Stimulated activated memory B cell treated with anti-CD40 and anti-IgM and Interleukin-4, amounts not matched to agents 10 μg/mL and 1 μg/mL and 100 μg/mL, for 72 hours (primary cell): ENCODE results near the gene C1orf21.

Experiments
- ATAC-seq: fragments of 150-1000 bp; cut with Tn5 transposase; 2 replicates; pipeline ENCODE4 v1.10.0; 2021
- H3K27ac Mint-ChIP-seq: one replicate; pipeline ENCODE4 v1.8.0; 2022; ENCODE audit warnings: mild to moderate bottlenecking, mixed read lengths
- H3K27me3 Mint-ChIP-seq: one replicate; pipeline ENCODE4 v1.8.0; 2022; ENCODE audit warnings: mixed read lengths
- H3K36me3 Mint-ChIP-seq: one replicate; pipeline ENCODE4 v1.8.0; 2022; ENCODE audit warnings: mixed read lengths
- H3K4me1 Mint-ChIP-seq: one replicate; pipeline ENCODE4 v1.8.0; 2022; ENCODE audit warnings: mixed read lengths
- H3K4me3 Mint-ChIP-seq: one replicate; pipeline ENCODE4 v1.8.0; 2022; ENCODE audit warnings: mild to moderate bottlenecking, moderate library complexity, mixed read lengths
- H3K9me3 Mint-ChIP-seq: one replicate; pipeline ENCODE4 v1.8.0; 2022; ENCODE audit warnings: mixed read lengths

C1orf21 gene

GRCh38 chr1:184443201-184443600 is 56.4 kb downstream of the C1orf21 start:
- H3K27me3 Mint-ChIP-seq: no peaks in the 10 kb centered on the region

GRCh38 chr1:184443624-184444023 is 56.8 kb downstream of the C1orf21 start:
- Mint-ChIP-seq H3K27ac (no peak overlapping the region), H3K4me3 (no peak overlapping the region), H3K9me3 (no peaks in the 10 kb centered on the region), H3K4me1 (no peaks in the 10 kb centered on the region), H3K36me3 (no peaks in the 10 kb centered on the region), H3K27me3 (no peaks in the 10 kb centered on the region)
- peak; percentile 25 for ATAC-seq

More at GRCh38 chr1:184443201-184443600, 56.4 kb downstream of the C1orf21 start:
- H3K9me3 Mint-ChIP-seq: no peaks in the 10 kb centered on the region
- H3K36me3 Mint-ChIP-seq: no peaks in the 10 kb centered on the region
- H3K4me1 Mint-ChIP-seq: no peaks in the 10 kb centered on the region
- no peak for ATAC-seq
- no peak overlapping the region for H3K4me3 Mint-ChIP-seq
- H3K27ac Mint-ChIP-seq: no peak overlapping the region

- H3K9me3 Mint-ChIP-seq: no peaks in the 10 kb centered on the region
- H3K4me3 Mint-ChIP-seq: no peak overlapping the region
- no peaks in the 10 kb centered on the region for H3K36me3 Mint-ChIP-seq
- no peak for ATAC-seq
- H3K27ac Mint-ChIP-seq: no peak overlapping the region
- H3K27me3 Mint-ChIP-seq: no peaks in the 10 kb centered on the region
- no peaks in the 10 kb centered on the region for H3K4me1 Mint-ChIP-seq
Measured at GRCh38 chr1:184445997-184446396, 59.2 kb downstream of the C1orf21 start.

GRCh38 chr1:184447651-184448185 is 60.9 kb downstream of the C1orf21 start:
- no peak for ATAC-seq
- H3K4me3 Mint-ChIP-seq: no peak overlapping the region
- H3K9me3 Mint-ChIP-seq: no peaks in the 10 kb centered on the region
- H3K36me3 Mint-ChIP-seq: no peaks in the 10 kb centered on the region
- no peaks in the 10 kb centered on the region for H3K4me1 Mint-ChIP-seq
- H3K27me3 Mint-ChIP-seq: no peaks in the 10 kb centered on the region
- H3K27ac Mint-ChIP-seq: no peak overlapping the region

- H3K9me3 Mint-ChIP-seq: no peaks in the 10 kb centered on the region
- no peak overlapping the region for H3K4me3 Mint-ChIP-seq
- H3K4me1 Mint-ChIP-seq: no peaks in the 10 kb centered on the region
- ATAC-seq: no peak
- H3K36me3 Mint-ChIP-seq: no peaks in the 10 kb centered on the region
- no peaks in the 10 kb centered on the region for H3K27me3 Mint-ChIP-seq
- H3K27ac Mint-ChIP-seq: no peak overlapping the region
Measured at GRCh38 chr1:184449916-184450315, 63.1 kb downstream of the C1orf21 start.

- H3K4me3 Mint-ChIP-seq: no peak overlapping the region
- ATAC-seq: no peak
- H3K27ac Mint-ChIP-seq: no peak overlapping the region
- no peaks in the 10 kb centered on the region for H3K4me1 Mint-ChIP-seq
- H3K27me3 Mint-ChIP-seq: peaks cover 11% of the 10 kb centered on the region
- H3K9me3 Mint-ChIP-seq: no peaks in the 10 kb centered on the region
- H3K36me3 Mint-ChIP-seq: no peaks in the 10 kb centered on the region
Measured at GRCh38 chr1:184455786-184456185, 69.0 kb downstream of the C1orf21 start.

- no peak overlapping the region for H3K27ac Mint-ChIP-seq
- no peak overlapping the region for H3K4me3 Mint-ChIP-seq
- no peaks in the 10 kb centered on the region for H3K4me1 Mint-ChIP-seq
- peak; percentile 31 for ATAC-seq
- no peaks in the 10 kb centered on the region for H3K9me3 Mint-ChIP-seq
- H3K36me3 Mint-ChIP-seq: no peaks in the 10 kb centered on the region
- H3K27me3 Mint-ChIP-seq: peaks cover 13% of the 10 kb centered on the region
Measured at GRCh38 chr1:184456189-184456588, 69.4 kb downstream of the C1orf21 start.

- H3K4me3 Mint-ChIP-seq: no peak overlapping the region
- H3K9me3 Mint-ChIP-seq: no peaks in the 10 kb centered on the region
- peaks cover 13% of the 10 kb centered on the region for H3K27me3 Mint-ChIP-seq
- no peaks in the 10 kb centered on the region for H3K4me1 Mint-ChIP-seq
- no peak for ATAC-seq
- no peaks in the 10 kb centered on the region for H3K36me3 Mint-ChIP-seq
- no peak overlapping the region for H3K27ac Mint-ChIP-seq
Measured at GRCh38 chr1:184457500-184457899, 70.7 kb downstream of the C1orf21 start.

GRCh38 chr1:184461321-184461720 is 74.5 kb downstream of the C1orf21 start:
- Mint-ChIP-seq H3K4me1 (no peaks in the 10 kb centered on the region), H3K4me3 (no peak overlapping the region), H3K9me3 (no peaks in the 10 kb centered on the region), H3K27me3 (peaks cover 13% of the 10 kb centered on the region), H3K27ac (no peak overlapping the region), H3K36me3 (no peaks in the 10 kb centered on the region)
- no peak for ATAC-seq

- no peak for ATAC-seq
- Mint-ChIP-seq H3K36me3 (no peaks in the 10 kb centered on the region), H3K4me3 (no peak overlapping the region), H3K27ac (no peak overlapping the region), H3K4me1 (no peaks in the 10 kb centered on the region), H3K27me3 (peaks cover 13% of the 10 kb centered on the region), H3K9me3 (no peaks in the 10 kb centered on the region)
Measured at GRCh38 chr1:184462155-184462554, 75.3 kb downstream of the C1orf21 start.

GRCh38 chr1:184462990-184463389 is 76.2 kb downstream of the C1orf21 start:
- ATAC-seq: no peak
- Mint-ChIP-seq H3K4me1 (no peaks in the 10 kb centered on the region), H3K9me3 (no peaks in the 10 kb centered on the region), H3K36me3 (no peaks in the 10 kb centered on the region), H3K27me3 (peaks cover 19% of the 10 kb centered on the region), H3K4me3 (no peak overlapping the region), H3K27ac (no peak overlapping the region)

GRCh38 chr1:184463680-184464079 is 76.9 kb downstream of the C1orf21 start:
- no peaks in the 10 kb centered on the region for H3K9me3 Mint-ChIP-seq
- no peaks in the 10 kb centered on the region for H3K4me1 Mint-ChIP-seq
- H3K27me3 Mint-ChIP-seq: peaks cover 22% of the 10 kb centered on the region
- H3K27ac Mint-ChIP-seq: no peak overlapping the region
- no peak overlapping the region for H3K4me3 Mint-ChIP-seq
- ATAC-seq: no peak
- H3K36me3 Mint-ChIP-seq: no peaks in the 10 kb centered on the region

GRCh38 chr1:184464757-184465156 is 77.9 kb downstream of the C1orf21 start:
- no peaks in the 10 kb centered on the region for H3K4me1 Mint-ChIP-seq
- ATAC-seq: no peak
- no peaks in the 10 kb centered on the region for H3K36me3 Mint-ChIP-seq
- H3K27me3 Mint-ChIP-seq: peaks cover 22% of the 10 kb centered on the region
- H3K9me3 Mint-ChIP-seq: no peaks in the 10 kb centered on the region
- H3K4me3 Mint-ChIP-seq: no peak overlapping the region
- no peak overlapping the region for H3K27ac Mint-ChIP-seq

GRCh38 chr1:184465489-184466146 is 78.8 kb downstream of the C1orf21 start:
- Mint-ChIP-seq H3K27ac (no peak overlapping the region), H3K27me3 (peaks cover 13% of the 10 kb centered on the region), H3K9me3 (no peaks in the 10 kb centered on the region), H3K4me1 (no peaks in the 10 kb centered on the region), H3K36me3 (no peaks in the 10 kb centered on the region), H3K4me3 (no peak overlapping the region)
- no peak for ATAC-seq

- peaks cover 9% of the 10 kb centered on the region for H3K27me3 Mint-ChIP-seq
- no peak overlapping the region for H3K4me3 Mint-ChIP-seq
- H3K27ac Mint-ChIP-seq: no peak overlapping the region
- no peaks in the 10 kb centered on the region for H3K36me3 Mint-ChIP-seq
- H3K4me1 Mint-ChIP-seq: no peaks in the 10 kb centered on the region
- H3K9me3 Mint-ChIP-seq: no peaks in the 10 kb centered on the region
- no peak for ATAC-seq
Measured at GRCh38 chr1:184467295-184467694, 80.5 kb downstream of the C1orf21 start.

- no peaks in the 10 kb centered on the region for H3K36me3 Mint-ChIP-seq
- H3K9me3 Mint-ChIP-seq: no peaks in the 10 kb centered on the region
- peaks cover 9% of the 10 kb centered on the region for H3K27me3 Mint-ChIP-seq
Measured at GRCh38 chr1:184469396-184469795, 82.6 kb downstream of the C1orf21 start.

More at GRCh38 chr1:184469396-184469795, 82.6 kb downstream of the C1orf21 start:
- Mint-ChIP-seq H3K4me3 (no peak overlapping the region), H3K27ac (no peak overlapping the region), H3K4me1 (no peaks in the 10 kb centered on the region)
- ATAC-seq: no peak
